Smooth muscle cell (in vitro differentiated cells): Measurements from ENCODE around the gene MAPKAPK5. TPM values are rescaled to one million over a fixed set of nuclear protein-coding genes. Genes with fewer than 3 reads are reported as not detected.

Experiments used
- DNase-seq: peaks from one replicate; lab custom pipeline; 2025; ENCODE audit not compliant: unreplicated experiment; lab: John Stamatoyannopoulos, UW
- H2AFZ ChIP-seq: fragments of 200-600 bp; sonication (generic); 2 replicates; pipeline ENCODE4 v1.6.0; 2016; ENCODE audit warnings: antibody characterized with exemption, low read depth, mild to moderate bottlenecking
- H3F3A ChIP-seq: fragments of 200-600 bp; sonication (generic); 2 replicates; pipeline ENCODE4 v1.6.0; 2017; ENCODE audit warnings: antibody characterized with exemption, low read depth
- H3K27ac ChIP-seq: fragments of 200-600 bp; sonication (generic); 2 replicates; pipeline ENCODE4 v1.5.1; 2016; ENCODE audit warnings: low read depth, mild to moderate bottlenecking
- H3K27me3 ChIP-seq: fragments of 200-600 bp; sonication (generic); 2 replicates; pipeline ENCODE4 v1.6.1; 2016; ENCODE audit warnings: low read depth, mild to moderate bottlenecking
- H3K36me3 ChIP-seq: fragments of 200-600 bp; sonication (generic); 2 replicates; pipeline ENCODE4 v1.5.1; 2016; ENCODE audit warnings: low read depth
- H3K4me1 ChIP-seq: fragments of 200-600 bp; sonication (generic); 2 replicates; pipeline ENCODE4 v1.5.1; 2016; ENCODE audit warnings: low read depth
- H3K4me2 ChIP-seq: fragments of 200-600 bp; sonication (generic); 2 replicates; pipeline ENCODE4 v1.6.0; 2016; ENCODE audit warnings: mild to moderate bottlenecking
- H3K4me3 ChIP-seq: fragments of 200-600 bp; sonication (generic); 2 replicates; pipeline ENCODE4 v1.5.1; 2016; ENCODE audit warnings: mild to moderate bottlenecking
- H3K79me2 ChIP-seq: fragments of 200-600 bp; sonication (generic); 2 replicates; pipeline ENCODE4 v1.6.0; 2016; ENCODE audit warnings: low read depth, mild to moderate bottlenecking
- H3K9ac ChIP-seq: fragments of 200-600 bp; sonication (generic); 2 replicates; pipeline ENCODE4 v1.6.0; 2016; ENCODE audit warnings: low read depth
- H3K9me3 ChIP-seq: fragments of 200-600 bp; sonication (generic); replicated peaks from 2 replicates; pipeline ENCODE4 v1.5.1; 2016; ENCODE audit warnings: low read depth
- H4K20me1 ChIP-seq: fragments of 200-600 bp; sonication (generic); 2 replicates; pipeline ENCODE4 v1.6.0; 2016; ENCODE audit warnings: low read depth
- WGBS: methylation state at CpG from one replicate; pipeline ENCODE4 v1.1.7; 2016; ENCODE audit warnings: low lambda C conversion rate; 5-methylcytosine and 5-hydroxymethylcytosine counted together
- polyA plus RNA-seq: library from polyadenylated mRNA; unstranded; fragments of >200 nt; fragmentation: Nextera tagmentation; extraction: Ambion mirVana; gene quantifications from 2 replicates; pipeline ENCODE4 v1.2.1, GENCODE V29; 2016
- total RNA-seq: library from RNA; depleted of rRNA; stranded (reverse); fragments of >200 nt; gene quantifications from 2 replicates; pipeline ENCODE4 v1.2.3, GENCODE V29; 2014
- TF ChIP-seq, protein P1 (sequence below): fragments of 200-600 bp; sonication (generic); IDR thresholded peaks from 2 replicates; pipeline ENCODE4 v1.5.1; 2017; ENCODE audit warnings: borderline replicate concordance, mild to moderate bottlenecking, antibody characterized with exemption; ENCODE audit not compliant: insufficient read depth, poor library complexity, severe bottlenecking

MAPKAPK5 gene
- total and polyA plus RNA-seq, 2 experiments from 2014 or later = 29.8 to 46.1 TPM

DNA sequence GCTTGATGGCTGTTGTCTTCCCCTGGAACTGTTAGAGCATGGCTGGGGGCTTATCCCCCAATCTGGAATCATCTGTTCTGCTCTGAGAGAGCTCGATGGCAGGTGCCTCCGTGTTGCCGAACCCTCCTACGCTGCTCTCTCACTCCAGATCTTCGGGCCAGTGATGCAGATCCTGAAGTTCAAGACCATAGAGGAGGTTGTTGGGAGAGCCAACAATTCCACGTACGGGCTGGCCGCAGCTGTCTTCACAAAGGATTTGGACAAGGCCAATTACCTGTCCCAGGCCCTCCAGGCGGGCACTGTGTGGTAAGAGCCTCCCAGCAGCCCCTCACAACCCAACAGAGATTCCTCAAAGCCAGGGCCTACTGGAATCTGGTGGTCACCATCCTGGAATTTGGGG lies 42.3 kb upstream of the MAPKAPK5 start:
- no peaks in the 10 kb centered on the region for H3F3A ChIP-seq
- 99% methylated on average over 9 of the region's 9 CpGs for WGBS
- H3K27me3 ChIP-seq = no peaks in the 10 kb centered on the region
- no peaks in the 10 kb centered on the region for H3K9me3 ChIP-seq
- H3K79me2 ChIP-seq = no peaks in the 10 kb centered on the region
- H2AFZ ChIP-seq = no peak overlapping the region
- H3K27ac ChIP-seq = no peak overlapping the region
- H3K36me3 ChIP-seq = no peaks in the 10 kb centered on the region
- H3K9ac ChIP-seq = no peak overlapping the region
- no peak for DNase-seq
- TF ChIP-seq, protein P1, sequence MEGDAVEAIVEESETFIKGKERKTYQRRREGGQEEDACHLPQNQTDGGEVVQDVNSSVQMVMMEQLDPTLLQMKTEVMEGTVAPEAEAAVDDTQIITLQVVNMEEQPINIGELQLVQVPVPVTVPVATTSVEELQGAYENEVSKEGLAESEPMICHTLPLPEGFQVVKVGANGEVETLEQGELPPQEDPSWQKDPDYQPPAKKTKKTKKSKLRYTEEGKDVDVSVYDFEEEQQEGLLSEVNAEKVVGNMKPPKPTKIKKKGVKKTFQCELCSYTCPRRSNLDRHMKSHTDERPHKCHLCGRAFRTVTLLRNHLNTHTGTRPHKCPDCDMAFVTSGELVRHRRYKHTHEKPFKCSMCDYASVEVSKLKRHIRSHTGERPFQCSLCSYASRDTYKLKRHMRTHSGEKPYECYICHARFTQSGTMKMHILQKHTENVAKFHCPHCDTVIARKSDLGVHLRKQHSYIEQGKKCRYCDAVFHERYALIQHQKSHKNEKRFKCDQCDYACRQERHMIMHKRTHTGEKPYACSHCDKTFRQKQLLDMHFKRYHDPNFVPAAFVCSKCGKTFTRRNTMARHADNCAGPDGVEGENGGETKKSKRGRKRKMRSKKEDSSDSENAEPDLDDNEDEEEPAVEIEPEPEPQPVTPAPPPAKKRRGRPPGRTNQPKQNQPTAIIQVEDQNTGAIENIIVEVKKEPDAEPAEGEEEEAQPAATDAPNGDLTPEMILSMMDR = no peak
- H3K4me1 ChIP-seq = no peaks in the 10 kb centered on the region
- no peak overlapping the region for H3K4me2 ChIP-seq
- H3K4me3 ChIP-seq = no peak overlapping the region
- H4K20me1 ChIP-seq = no peaks in the 10 kb centered on the region

DNA sequence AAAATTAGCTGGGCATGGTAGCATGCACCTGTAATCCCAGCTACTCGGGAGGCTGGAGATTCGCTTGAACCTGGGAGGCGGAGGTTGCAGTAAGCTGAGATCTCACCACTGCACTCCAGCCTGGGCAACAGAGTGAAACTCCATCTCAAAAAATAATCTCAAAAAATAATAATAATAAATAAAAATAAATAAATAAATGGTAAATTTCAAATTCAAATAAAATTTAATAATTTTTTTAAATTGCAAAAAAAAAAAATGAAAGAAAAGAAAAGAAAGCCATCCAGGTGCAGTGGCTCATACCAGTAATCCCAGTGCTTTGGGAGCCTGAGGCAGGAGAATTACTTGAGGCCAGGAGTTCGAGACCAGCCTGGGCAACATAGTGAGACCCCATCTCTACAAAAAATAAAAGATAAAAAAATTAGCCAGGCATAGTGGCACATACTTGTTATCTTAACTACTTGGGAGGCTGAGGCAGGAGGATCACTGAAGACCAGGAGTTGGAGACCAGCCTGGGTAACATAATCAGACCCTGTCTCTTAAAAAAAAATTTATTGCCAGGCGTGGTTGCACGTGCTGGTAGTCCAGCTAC lies 38.9 kb upstream of the MAPKAPK5 start:
- WGBS = 97% methylated on average over 6 of the region's 6 CpGs
- Histone ChIP-seq H3K36me3 (no peaks in the 10 kb centered on the region), H3K27ac (no peak overlapping the region), H3K9me3 (no peaks in the 10 kb centered on the region), H3K27me3 (no peaks in the 10 kb centered on the region), H3K4me1 (no peaks in the 10 kb centered on the region), H3F3A (no peaks in the 10 kb centered on the region), H2AFZ (no peak overlapping the region), H4K20me1 (no peaks in the 10 kb centered on the region), H3K9ac (no peak overlapping the region), H3K4me2 (no peak overlapping the region), H3K4me3 (no peak overlapping the region), H3K79me2 (no peaks in the 10 kb centered on the region)
- TF ChIP-seq, protein P1 = no peak
- no peak for DNase-seq

DNA sequence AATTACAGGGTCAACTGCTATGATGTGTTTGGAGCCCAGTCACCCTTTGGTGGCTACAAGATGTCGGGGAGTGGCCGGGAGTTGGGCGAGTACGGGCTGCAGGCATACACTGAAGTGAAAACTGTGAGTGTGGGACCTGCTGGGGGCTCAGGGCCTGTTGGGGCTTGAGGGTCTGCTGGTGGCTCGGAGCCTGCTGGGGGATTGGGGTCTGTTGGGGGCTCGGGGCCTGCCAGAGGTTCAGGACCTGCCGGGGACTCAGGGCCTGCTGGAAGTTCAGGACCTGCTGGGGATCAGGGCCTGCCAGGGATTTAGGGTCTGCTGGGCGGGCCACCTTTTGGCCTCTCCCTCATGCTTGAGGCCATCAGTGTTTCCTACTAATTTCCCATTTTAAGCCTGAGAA lies 38.2 kb upstream of the MAPKAPK5 start:
- Histone ChIP-seq H2AFZ (no peak overlapping the region), H3K9me3 (no peaks in the 10 kb centered on the region), H4K20me1 (no peaks in the 10 kb centered on the region), H3K36me3 (no peaks in the 10 kb centered on the region), H3K4me2 (no peak overlapping the region), H3K27me3 (no peaks in the 10 kb centered on the region), H3K4me3 (no peak overlapping the region), H3K4me1 (no peaks in the 10 kb centered on the region), H3F3A (no peaks in the 10 kb centered on the region), H3K27ac (no peak overlapping the region), H3K79me2 (no peaks in the 10 kb centered on the region), H3K9ac (no peak overlapping the region)
- 96% methylated on average over 6 of the region's 8 CpGs for WGBS
- TF ChIP-seq, protein P1 = no peak
- no peak for DNase-seq

DNA sequence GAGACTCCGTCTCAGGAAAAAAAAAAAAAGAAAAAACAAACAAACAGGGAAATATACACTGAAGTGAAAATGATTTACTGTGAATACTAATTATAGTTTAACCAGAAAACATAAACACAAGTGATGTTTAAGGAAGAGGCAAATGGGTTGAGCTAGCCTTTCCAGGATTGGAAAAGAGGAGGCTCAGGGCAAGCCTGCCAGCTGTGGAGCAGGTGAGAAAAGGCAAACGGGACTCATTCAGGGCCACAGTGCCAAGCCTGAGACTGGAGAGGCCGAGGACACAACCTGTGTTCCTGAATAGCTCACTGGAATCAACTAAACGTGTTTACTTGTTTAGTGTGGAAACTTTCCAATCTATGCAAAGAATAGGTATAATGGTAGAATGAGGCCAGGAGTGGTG lies 35.7 kb upstream of the MAPKAPK5 start:
- TF ChIP-seq, protein P1 = no peak
- no peak overlapping the region for H3K4me3 ChIP-seq
- H3K9me3 ChIP-seq = no peaks in the 10 kb centered on the region
- H3K79me2 ChIP-seq = no peaks in the 10 kb centered on the region
- H3K36me3 ChIP-seq = peaks cover 5% of the 10 kb centered on the region
- no peaks in the 10 kb centered on the region for H4K20me1 ChIP-seq
- H3K27ac ChIP-seq = no peak overlapping the region
- H2AFZ ChIP-seq = no peak overlapping the region
- H3K4me2 ChIP-seq = no peak overlapping the region
- no peaks in the 10 kb centered on the region for H3K27me3 ChIP-seq
- DNase-seq = no peak
- H3K4me1 ChIP-seq = no peaks in the 10 kb centered on the region
- no peaks in the 10 kb centered on the region for H3F3A ChIP-seq
- WGBS = 99% methylated on average over 4 of the region's 4 CpGs
- H3K9ac ChIP-seq = no peak overlapping the region
